KMS-11 (cell line): Measurements from ENCODE around the gene DLGAP1.

Experiments
- H2AFZ ChIP-seq: fragments of 200-600 bp; sonication (generic); 2 replicates; pipeline ENCODE4 v1.6.1; 2016; ENCODE audit warnings: antibody characterized with exemption, mixed run types, low read depth
- H3K27ac ChIP-seq: fragments of 200-600 bp; sonication (generic); 2 replicates; pipeline ENCODE4 v1.6.1; 2016; ENCODE audit warnings: mild to moderate bottlenecking, mixed run types
- H3K27me3 ChIP-seq: fragments of 200-600 bp; sonication (generic); 2 replicates; pipeline ENCODE4 v1.6.1; 2017; ENCODE audit warnings: mild to moderate bottlenecking, low read depth, mixed run types, moderate library complexity; ENCODE audit not compliant: insufficient read depth
- H3K36me3 ChIP-seq: fragments of 200-600 bp; sonication (generic); 2 replicates; pipeline ENCODE4 v1.6.1; 2017; ENCODE audit warnings: mild to moderate bottlenecking, mixed run types; ENCODE audit not compliant: insufficient read depth
- H3K4me1 ChIP-seq: fragments of 200-600 bp; sonication (generic); 2 replicates; pipeline ENCODE4 v1.6.1; 2016; ENCODE audit warnings: mild to moderate bottlenecking, low read depth, mixed run types; ENCODE audit not compliant: poor library complexity, severe bottlenecking
- H3K4me2 ChIP-seq: fragments of 200-600 bp; sonication (generic); 2 replicates; pipeline ENCODE4 v1.7.0; 2016; ENCODE audit warnings: mild to moderate bottlenecking, mixed run types
- H3K4me3 ChIP-seq: fragments of 200-600 bp; sonication (generic); IDR thresholded peaks from 2 replicates; pipeline ENCODE4 v1.6.1; 2017; ENCODE audit warnings: low read depth, low read length, mixed read lengths; ENCODE audit not compliant: insufficient read depth
- H3K79me2 ChIP-seq: fragments of 200-600 bp; sonication (generic); 2 replicates; pipeline ENCODE4 v1.6.1; 2016; ENCODE audit warnings: low read depth, mixed run types; ENCODE audit not compliant: insufficient read depth
- H3K9ac ChIP-seq: fragments of 200-600 bp; sonication (generic); 2 replicates; pipeline ENCODE4 v1.6.1; 2016; ENCODE audit warnings: mild to moderate bottlenecking, mixed run types
- H4K20me1 ChIP-seq: fragments of 200-600 bp; sonication (generic); 2 replicates; pipeline ENCODE4 v1.6.1; 2016; ENCODE audit warnings: mild to moderate bottlenecking, mixed run types; ENCODE audit not compliant: insufficient read depth
- TF ChIP-seq, protein P1 (sequence below): fragments of 200-600 bp; sonication (generic); conservative IDR thresholded peaks from 2 replicates; pipeline ENCODE4 v1.6.1; 2017; ENCODE audit warnings: low read depth, mild to moderate bottlenecking, antibody characterized with exemption, low read length, moderate library complexity, mixed read lengths

The DLGAP1 gene

DNA sequence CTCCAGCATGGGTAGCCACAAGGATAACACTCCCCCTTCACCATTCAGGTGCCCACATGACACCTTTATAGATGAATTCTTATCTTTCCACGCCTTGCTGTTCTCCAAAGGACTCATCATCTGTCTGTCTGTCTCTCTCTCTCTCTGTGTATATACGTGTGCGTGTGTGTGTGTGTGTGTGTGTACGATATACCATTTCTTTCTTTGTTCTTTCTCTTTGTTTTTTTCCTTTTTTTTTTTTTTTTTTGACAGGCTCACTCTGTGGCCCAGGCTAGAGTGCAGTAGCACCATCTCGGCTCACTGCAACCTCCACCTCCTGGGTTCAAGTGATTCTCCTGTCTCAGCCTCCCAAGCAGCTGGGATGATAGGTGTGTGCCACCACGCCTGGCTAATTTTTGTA lies 98.2 kb downstream of the DLGAP1 start:
- no peak overlapping the region for H3K4me3 ChIP-seq
- H3K27ac ChIP-seq: no peak overlapping the region
- H4K20me1 ChIP-seq: no peaks in the 10 kb centered on the region
- H3K27me3 ChIP-seq: no peaks in the 10 kb centered on the region
- H3K9ac ChIP-seq: no peak overlapping the region
- TF ChIP-seq, protein P1, sequence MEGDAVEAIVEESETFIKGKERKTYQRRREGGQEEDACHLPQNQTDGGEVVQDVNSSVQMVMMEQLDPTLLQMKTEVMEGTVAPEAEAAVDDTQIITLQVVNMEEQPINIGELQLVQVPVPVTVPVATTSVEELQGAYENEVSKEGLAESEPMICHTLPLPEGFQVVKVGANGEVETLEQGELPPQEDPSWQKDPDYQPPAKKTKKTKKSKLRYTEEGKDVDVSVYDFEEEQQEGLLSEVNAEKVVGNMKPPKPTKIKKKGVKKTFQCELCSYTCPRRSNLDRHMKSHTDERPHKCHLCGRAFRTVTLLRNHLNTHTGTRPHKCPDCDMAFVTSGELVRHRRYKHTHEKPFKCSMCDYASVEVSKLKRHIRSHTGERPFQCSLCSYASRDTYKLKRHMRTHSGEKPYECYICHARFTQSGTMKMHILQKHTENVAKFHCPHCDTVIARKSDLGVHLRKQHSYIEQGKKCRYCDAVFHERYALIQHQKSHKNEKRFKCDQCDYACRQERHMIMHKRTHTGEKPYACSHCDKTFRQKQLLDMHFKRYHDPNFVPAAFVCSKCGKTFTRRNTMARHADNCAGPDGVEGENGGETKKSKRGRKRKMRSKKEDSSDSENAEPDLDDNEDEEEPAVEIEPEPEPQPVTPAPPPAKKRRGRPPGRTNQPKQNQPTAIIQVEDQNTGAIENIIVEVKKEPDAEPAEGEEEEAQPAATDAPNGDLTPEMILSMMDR: no peak
- no peaks in the 10 kb centered on the region for H3K79me2 ChIP-seq
- H3K4me2 ChIP-seq: no peak overlapping the region
- H3K4me1 ChIP-seq: no peaks in the 10 kb centered on the region
- no peaks in the 10 kb centered on the region for H3K36me3 ChIP-seq
- no peak overlapping the region for H2AFZ ChIP-seq

GRCh38 chr18:4353853-4354418 lies 101.2 kb downstream of the DLGAP1 start:
- Histone ChIP-seq H2AFZ (no peak overlapping the region), H3K79me2 (no peaks in the 10 kb centered on the region), H3K9ac (no peak overlapping the region), H3K27ac (no peak overlapping the region), H3K4me3 (no peak overlapping the region), H3K36me3 (no peaks in the 10 kb centered on the region), H4K20me1 (no peaks in the 10 kb centered on the region), H3K27me3 (no peaks in the 10 kb centered on the region), H3K4me2 (no peak overlapping the region), H3K4me1 (no peaks in the 10 kb centered on the region)
- TF ChIP-seq, protein P1: no peak

GRCh38 chr18:4352746-4353551 lies 102.2 kb downstream of the DLGAP1 start:
- H3K4me2 ChIP-seq: no peak overlapping the region
- H3K9ac ChIP-seq: no peak overlapping the region
- no peaks in the 10 kb centered on the region for H3K27me3 ChIP-seq
- H2AFZ ChIP-seq: no peak overlapping the region
- no peak overlapping the region for H3K27ac ChIP-seq
- no peak overlapping the region for H3K4me3 ChIP-seq
- H3K79me2 ChIP-seq: no peaks in the 10 kb centered on the region
- no peaks in the 10 kb centered on the region for H3K4me1 ChIP-seq
- no peaks in the 10 kb centered on the region for H4K20me1 ChIP-seq
- TF ChIP-seq, protein P1: no peak
- H3K36me3 ChIP-seq: no peaks in the 10 kb centered on the region

DNA sequence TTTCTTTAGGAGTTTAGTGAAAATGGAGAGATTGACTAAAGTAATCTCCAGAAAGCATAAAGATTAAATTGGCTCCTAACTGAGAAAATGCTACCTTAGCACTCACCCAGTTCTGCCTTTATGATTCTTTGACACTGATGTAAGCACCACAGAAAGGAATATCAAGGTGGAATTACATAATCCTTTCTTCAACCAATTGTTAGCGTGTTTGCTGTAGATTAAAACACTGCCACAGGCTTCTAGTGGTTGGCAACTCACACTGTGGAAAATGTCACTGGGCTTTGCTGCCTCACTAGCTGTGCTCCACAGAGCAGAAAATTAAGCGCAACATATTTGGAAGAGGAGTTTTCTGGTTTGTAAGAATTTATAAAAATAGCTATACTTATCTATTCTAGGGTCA lies 104.1 kb downstream of the DLGAP1 start:
- Histone ChIP-seq H3K27ac (no peak overlapping the region), H3K27me3 (no peaks in the 10 kb centered on the region), H2AFZ (no peak overlapping the region), H3K79me2 (no peaks in the 10 kb centered on the region), H3K4me3 (no peak overlapping the region), H3K9ac (no peak overlapping the region), H3K4me2 (no peak overlapping the region), H3K4me1 (no peaks in the 10 kb centered on the region), H3K36me3 (no peaks in the 10 kb centered on the region), H4K20me1 (no peaks in the 10 kb centered on the region)
- TF ChIP-seq, protein P1: no peak
